Vagina (tissue), 2 donors: ENCODE measurements around the gene DCC.

ENCODE experiments used
- POLR2A ChIP-seq, 2 donors: fragments of 450-650 bp; IDR thresholded peaks; one replicate each; pipeline ENCODE4 v1.6.1; 2017; ENCODE audit warnings: antibody characterized with exemption in 2 of 2, mild to moderate bottlenecking in 2 of 2, moderate library complexity in 2 of 2
- TF ChIP-seq, protein P1 (sequence below), 3 experiments: fragments of 450-650 bp in 2 of 3; fragments of 200-600 bp in 1 of 3; sonication (generic) in 1 of 3; IDR thresholded peaks; one replicate each; pipeline ENCODE4 v1.5.1; 2017 to 2019; ENCODE audit warnings: antibody characterized with exemption in 3 of 3, mild to moderate bottlenecking in 2 of 3, moderate library complexity in 2 of 3

DNA sequence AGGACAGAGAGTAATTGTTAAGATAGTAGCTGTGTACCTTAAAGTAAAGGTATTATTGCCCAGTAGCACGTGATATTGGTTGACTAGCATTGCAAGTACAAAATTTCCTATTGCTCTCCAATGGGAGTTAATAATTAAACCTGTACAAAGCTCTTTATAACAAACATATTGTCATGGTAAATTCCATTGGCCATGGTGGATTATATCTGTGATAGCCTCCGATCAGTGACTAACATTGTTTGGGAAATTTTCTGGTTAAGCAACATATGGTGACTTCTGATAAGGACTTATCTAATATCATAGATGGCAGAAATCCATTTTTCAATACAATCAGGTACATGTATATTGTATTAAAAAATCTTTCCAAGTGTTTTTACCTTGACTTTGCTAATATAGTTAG, 360.8 kb downstream of the DCC start:
- TF ChIP-seq, protein P1, sequence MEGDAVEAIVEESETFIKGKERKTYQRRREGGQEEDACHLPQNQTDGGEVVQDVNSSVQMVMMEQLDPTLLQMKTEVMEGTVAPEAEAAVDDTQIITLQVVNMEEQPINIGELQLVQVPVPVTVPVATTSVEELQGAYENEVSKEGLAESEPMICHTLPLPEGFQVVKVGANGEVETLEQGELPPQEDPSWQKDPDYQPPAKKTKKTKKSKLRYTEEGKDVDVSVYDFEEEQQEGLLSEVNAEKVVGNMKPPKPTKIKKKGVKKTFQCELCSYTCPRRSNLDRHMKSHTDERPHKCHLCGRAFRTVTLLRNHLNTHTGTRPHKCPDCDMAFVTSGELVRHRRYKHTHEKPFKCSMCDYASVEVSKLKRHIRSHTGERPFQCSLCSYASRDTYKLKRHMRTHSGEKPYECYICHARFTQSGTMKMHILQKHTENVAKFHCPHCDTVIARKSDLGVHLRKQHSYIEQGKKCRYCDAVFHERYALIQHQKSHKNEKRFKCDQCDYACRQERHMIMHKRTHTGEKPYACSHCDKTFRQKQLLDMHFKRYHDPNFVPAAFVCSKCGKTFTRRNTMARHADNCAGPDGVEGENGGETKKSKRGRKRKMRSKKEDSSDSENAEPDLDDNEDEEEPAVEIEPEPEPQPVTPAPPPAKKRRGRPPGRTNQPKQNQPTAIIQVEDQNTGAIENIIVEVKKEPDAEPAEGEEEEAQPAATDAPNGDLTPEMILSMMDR (IDR thresholded peaks at IDR 0.05), result no peak
- no peak for TF ChIP-seq POLR2A (IDR thresholded peaks at IDR 0.05)
